Mesenchymal stem cell (in vitro differentiated cells and primary cell): ENCODE results near the gene PDLIM1.

Experiments used
- DNase-seq: peaks from one replicate; pipeline ENCODE4 v3.0.0-alpha.2; 2013
- H2AFZ ChIP-seq: one replicate; pipeline ENCODE4 v1.6.1; 2013; ENCODE audit warnings: low read depth, mild to moderate bottlenecking, control low read depth, inconsistent platforms, low read length, moderate library complexity
- H2AK5ac ChIP-seq: 2 replicates; pipeline ENCODE4 v1.6.1; 2013; ENCODE audit warnings: low read length, moderate library complexity, mild to moderate bottlenecking, inconsistent platforms; ENCODE audit not compliant: severe bottlenecking
- H2BK120ac ChIP-seq: one replicate; pipeline ENCODE4 v1.6.1; 2013; ENCODE audit warnings: low read depth, mild to moderate bottlenecking, inconsistent platforms, low read length, moderate library complexity
- H2BK12ac ChIP-seq, 2 experiments: one replicate each; pipeline ENCODE4 v1.6.1; 2013; ENCODE audit warnings: inconsistent platforms in 2 of 2, low read length in 2 of 2, mild to moderate bottlenecking in 2 of 2, moderate library complexity in 2 of 2, control low read depth in 1 of 2
- H2BK15ac ChIP-seq: one replicate; pipeline ENCODE4 v1.6.1; 2013; ENCODE audit warnings: mild to moderate bottlenecking, low read depth, inconsistent platforms; ENCODE audit not compliant: poor library complexity, severe bottlenecking
- H2BK5ac ChIP-seq: 2 replicates; pipeline ENCODE4 v1.6.1; 2013; ENCODE audit warnings: low read depth, mild to moderate bottlenecking, low read length, control low read depth, inconsistent platforms; ENCODE audit not compliant: poor library complexity, severe bottlenecking
- H3K14ac ChIP-seq, 2 experiments: one replicate each; pipeline ENCODE4 v1.6.1; 2013; ENCODE audit warnings: inconsistent platforms in 2 of 2, low read length in 2 of 2, control low read depth in 1 of 2, mild to moderate bottlenecking in 1 of 2, moderate library complexity in 1 of 2
- H3K18ac ChIP-seq, 2 experiments: one replicate each; pipeline ENCODE4 v1.6.1; 2013; ENCODE audit warnings: inconsistent platforms in 2 of 2, low read length in 2 of 2, control low read depth in 1 of 2, low read depth in 1 of 2, mild to moderate bottlenecking in 1 of 2
- H3K23ac ChIP-seq, 2 experiments: one replicate each; pipeline ENCODE4 v1.6.1; 2013; ENCODE audit warnings: inconsistent platforms in 2 of 2, low read length in 2 of 2, mild to moderate bottlenecking in 2 of 2, moderate library complexity in 2 of 2, control low read depth in 1 of 2
- H3K27ac ChIP-seq: 2 replicates; pipeline ENCODE4 v1.5.1; 2013; ENCODE audit warnings: mild to moderate bottlenecking, moderate library complexity, low read length, control low read depth, inconsistent platforms; ENCODE audit not compliant: poor library complexity, severe bottlenecking
- H3K27me3 ChIP-seq, 2 experiments: 2 replicates each; pipeline versions ENCODE4 v1.6.1 to v1.7.0; 2013; ENCODE audit warnings: low read length in 2 of 2, mild to moderate bottlenecking in 2 of 2, moderate library complexity in 2 of 2, control low read depth in 1 of 2, inconsistent platforms in 1 of 2; ENCODE audit not compliant: control insufficient read depth in 1 of 2, insufficient read depth in 1 of 2
- H3K36me3 ChIP-seq, 2 experiments: 2 replicates each; pipeline versions ENCODE4 v1.6.1 to v1.7.0; 2013; ENCODE audit warnings: low read length in 2 of 2, control low read depth in 1 of 2, inconsistent platforms in 1 of 2, low read depth in 1 of 2, mild to moderate bottlenecking in 1 of 2; ENCODE audit not compliant: insufficient read depth in 2 of 2, control insufficient read depth in 1 of 2
- H3K4ac ChIP-seq, 2 experiments: one replicate each; pipeline ENCODE4 v1.6.1; 2013; ENCODE audit warnings: inconsistent platforms in 2 of 2, low read length in 2 of 2, mild to moderate bottlenecking in 2 of 2, moderate library complexity in 2 of 2, control low read depth in 1 of 2, low read depth in 1 of 2
- H3K4me1 ChIP-seq: 2 replicates; pipeline ENCODE4 v1.6.1; 2013; ENCODE audit warnings: low read depth, low read length, control low read depth; ENCODE audit not compliant: control insufficient read depth, insufficient read depth
- H3K4me2 ChIP-seq: 2 replicates; pipeline ENCODE4 v1.6.1; 2013; ENCODE audit warnings: low read length, mild to moderate bottlenecking, inconsistent platforms; ENCODE audit not compliant: poor library complexity, severe bottlenecking
- H3K4me3 ChIP-seq, 2 experiments: 2 replicates each; pipeline versions ENCODE4 v1.5.1 to v1.7.0; 2013; ENCODE audit warnings: low read length in 2 of 2, mild to moderate bottlenecking in 2 of 2, control low read depth in 1 of 2, low read depth in 1 of 2; ENCODE audit not compliant: insufficient read depth in 1 of 2
- H3K79me1 ChIP-seq: replicated peaks from 2 replicates; pipeline ENCODE4 v1.6.1; 2013; ENCODE audit warnings: mild to moderate bottlenecking, control low read depth, low read length, inconsistent platforms; ENCODE audit not compliant: poor library complexity, severe bottlenecking
- H3K9ac ChIP-seq: 2 replicates; pipeline ENCODE4 v1.7.0; 2013; ENCODE audit warnings: mild to moderate bottlenecking, low read length, moderate library complexity
- H3K9me3 ChIP-seq: 2 replicates; pipeline ENCODE4 v1.7.0; 2013; ENCODE audit warnings: mild to moderate bottlenecking, low read length; ENCODE audit not compliant: control insufficient read depth
- H4K8ac ChIP-seq: one replicate; pipeline ENCODE4 v1.6.1; 2013; ENCODE audit warnings: inconsistent platforms, mild to moderate bottlenecking, low read length, moderate library complexity
- H4K91ac ChIP-seq: one replicate; pipeline ENCODE4 v1.6.1; 2013; ENCODE audit warnings: mild to moderate bottlenecking, low read length, inconsistent platforms
- WGBS: methylation state at CpG from one replicate; pipeline ENCODE4 v1.1.7; 2013; ENCODE audit warnings: mixed read lengths; 5-methylcytosine and 5-hydroxymethylcytosine counted together

The PDLIM1 gene

DNA sequence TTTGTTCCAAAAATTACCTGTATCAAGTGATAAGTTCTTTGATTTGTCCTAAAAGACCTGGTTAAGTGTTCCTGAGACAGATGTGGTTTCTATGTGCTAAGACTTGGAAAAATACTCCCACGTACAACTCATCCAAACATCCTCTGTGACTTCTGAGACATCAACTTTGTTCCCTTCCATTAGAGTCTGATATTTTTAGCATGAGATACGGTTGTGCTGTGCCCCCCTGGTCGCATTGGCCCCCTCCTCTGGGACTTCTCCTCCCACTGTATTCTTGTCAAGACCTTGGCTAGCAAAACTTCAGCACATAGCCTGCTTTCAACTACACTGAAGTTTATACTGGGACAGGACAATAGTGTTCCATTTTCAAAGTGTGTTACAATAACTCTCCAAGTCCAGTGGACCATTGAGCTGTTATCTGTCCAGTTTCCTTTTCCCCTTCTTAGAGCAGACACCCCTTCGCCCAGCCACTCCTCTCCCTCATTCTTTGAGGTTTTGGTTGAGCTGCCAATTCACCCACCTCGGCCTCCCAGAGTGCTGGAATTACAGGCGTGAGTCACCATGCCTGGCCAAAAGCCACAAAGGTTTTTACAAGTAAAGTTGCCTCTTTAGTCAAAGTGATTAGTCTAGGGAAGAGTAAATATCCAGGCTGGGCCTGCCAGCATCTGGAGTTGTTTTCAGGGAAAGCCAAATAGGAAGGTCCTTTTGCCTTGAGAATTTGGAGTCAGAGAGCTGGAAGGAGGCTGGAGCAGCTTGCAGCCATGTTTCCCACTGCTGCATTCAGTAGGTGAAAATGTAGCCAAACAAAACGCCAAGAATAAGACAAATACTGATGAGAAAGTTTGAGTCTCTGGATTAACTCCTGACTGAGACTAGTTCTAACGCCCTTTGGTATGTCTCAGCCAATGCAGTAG is 17.8 kb upstream of the PDLIM1 start:
- H2BK120ac ChIP-seq: no peak overlapping the region
- H2BK15ac ChIP-seq: peak overlapping the region; percentile 8
- no peak overlapping the region for H2AFZ ChIP-seq

DNA sequence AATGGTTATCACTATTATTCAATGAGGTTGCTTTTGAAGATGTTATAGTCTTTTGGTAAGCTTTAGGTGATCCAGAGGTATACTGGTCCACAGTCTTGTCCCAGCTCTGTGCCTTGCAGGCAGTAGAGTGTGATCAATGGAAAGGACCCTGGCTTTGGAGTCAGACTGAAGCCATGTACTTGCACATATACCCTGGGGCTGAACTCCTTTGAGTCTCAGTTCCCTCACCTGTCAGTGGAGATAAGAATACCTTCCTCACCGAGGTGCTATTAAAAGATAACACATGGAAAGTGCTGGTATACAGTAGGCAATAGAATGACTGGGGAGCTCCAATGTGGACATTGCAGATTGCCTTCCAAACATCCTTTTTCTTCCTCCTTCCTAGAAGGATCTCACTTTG is 16.0 kb upstream of the PDLIM1 start:
- no peak overlapping the region for H3K18ac ChIP-seq
- no peak overlapping the region for H2BK120ac ChIP-seq
- no peak overlapping the region for H3K27ac ChIP-seq
- H3K4me1 ChIP-seq: peaks cover 8% of the 10 kb centered on the region
- peak overlapping the region; percentile 16 for H4K91ac ChIP-seq
- no peak for DNase-seq
- H3K9ac ChIP-seq: no peak overlapping the region
- H3K23ac ChIP-seq: no peak overlapping the region
- H2BK12ac ChIP-seq: no peak overlapping the region
- peak overlapping the region; percentile 19 for H2AK5ac ChIP-seq
- no peak overlapping the region for H4K8ac ChIP-seq
- no peak overlapping the region for H3K4me3 ChIP-seq
- H2AFZ ChIP-seq: no peak overlapping the region
- H2BK15ac ChIP-seq: no peak overlapping the region
- H3K36me3 ChIP-seq: no peaks in the 10 kb centered on the region
- H3K79me1 ChIP-seq: no peaks in the 10 kb centered on the region
- H3K9me3 ChIP-seq: no peaks in the 10 kb centered on the region
- H3K14ac ChIP-seq: no peak overlapping the region
- H3K4ac ChIP-seq: no peak overlapping the region
- H3K4me2 ChIP-seq: no peak overlapping the region
- no CpG with 5 or more reads among the region's 1 CpG for WGBS
- no peak overlapping the region for H2BK5ac ChIP-seq
- peaks cover 0 to 18% of the 10 kb centered on the region in 2 experiments for H3K27me3 ChIP-seq

More for the DNA sequence above, 17.8 kb upstream of the PDLIM1 start:
- Histone ChIP-seq H3K27ac (peak overlapping the region; percentile 95), H3K4me2 (peak overlapping the region; percentile 44), H3K18ac (peak overlapping the region; percentile 65 to 76), H3K14ac (no peak overlapping the region), H2BK12ac (peak overlapping the region in 1 of 2 experiments; percentile 71), H3K27me3 (peaks cover 0 to 16% of the 10 kb centered on the region in 2 experiments), H3K4me1 (peaks cover 6% of the 10 kb centered on the region), H2AK5ac (peak overlapping the region; percentile 49), H4K8ac (no peak overlapping the region), H3K36me3 (no peaks in the 10 kb centered on the region), H2BK5ac (peak overlapping the region; percentile 53), H4K91ac (no peak overlapping the region), H3K79me1 (no peaks in the 10 kb centered on the region), H3K4ac (peak overlapping the region in 1 of 2 experiments; percentile 19), H3K9ac (peak overlapping the region; percentile 72), H3K9me3 (no peaks in the 10 kb centered on the region), H3K23ac (no peak overlapping the region), H3K4me3 (peak overlapping the region in 1 of 2 experiments; percentile 57)
- peak; percentile 97 for DNase-seq
- 7% methylated on average over 8 of the region's 8 CpGs for WGBS

GRCh38 chr10:95306318-95306650 is 15.5 kb upstream of the PDLIM1 start:
- no CpG with 5 or more reads among the region's 3 CpGs for WGBS
- Histone ChIP-seq H3K9ac (no peak overlapping the region), H3K14ac (no peak overlapping the region), H2BK12ac (no peak overlapping the region), H4K8ac (no peak overlapping the region), H3K36me3 (no peaks in the 10 kb centered on the region), H3K4me1 (peaks cover 8% of the 10 kb centered on the region), H3K23ac (no peak overlapping the region), H2BK5ac (no peak overlapping the region), H3K4me3 (no peak overlapping the region), H3K4me2 (no peak overlapping the region), H2AK5ac (no peak overlapping the region), H2AFZ (no peak overlapping the region), H3K27me3 (peaks cover 0 to 18% of the 10 kb centered on the region in 2 experiments), H3K27ac (no peak overlapping the region), H3K9me3 (no peaks in the 10 kb centered on the region), H3K4ac (no peak overlapping the region), H3K79me1 (no peaks in the 10 kb centered on the region), H2BK120ac (no peak overlapping the region), H3K18ac (no peak overlapping the region), H4K91ac (no peak overlapping the region), H2BK15ac (no peak overlapping the region)
- DNase-seq: no peak

- Histone ChIP-seq H4K91ac (no peak overlapping the region), H3K79me1 (no peaks in the 10 kb centered on the region), H4K8ac (no peak overlapping the region), H2AFZ (no peak overlapping the region), H2BK12ac (no peak overlapping the region), H2AK5ac (peak overlapping the region; percentile 21), H3K4ac (no peak overlapping the region), H2BK120ac (no peak overlapping the region), H3K4me3 (no peak overlapping the region), H3K18ac (no peak overlapping the region), H2BK5ac (no peak overlapping the region), H3K9ac (no peak overlapping the region), H2BK15ac (no peak overlapping the region), H3K4me1 (peaks cover 8% of the 10 kb centered on the region), H3K4me2 (no peak overlapping the region), H3K27ac (no peak overlapping the region), H3K9me3 (no peaks in the 10 kb centered on the region), H3K27me3 (peaks cover 0 to 18% of the 10 kb centered on the region in 2 experiments), H3K36me3 (no peaks in the 10 kb centered on the region), H3K23ac (no peak overlapping the region), H3K14ac (no peak overlapping the region)
- no peak for DNase-seq
- WGBS: 72% methylated on average over 10 of the region's 10 CpGs
These were observed 15.0 kb upstream of the PDLIM1 start for GRCh38 chr10:95305606-95306317.
